ENCODE data around the gene AXIN1. TPM values are rescaled to one million over a fixed set of nuclear protein-coding genes. Genes with fewer than 3 reads are reported as not detected.

The AXIN1 gene
- total RNA-seq, 3 donors from 2014 or later: 33.0 to 46.3 (median 40.0) TPM

- ATAC-seq: peak; percentile 60
- intact Hi-C loops (cut with DNase I, micrococcal nuclease): no loop called here
- H3K4me1 ChIP-seq (ENCODE audit: low read depth): peaks cover 18% of the 10 kb centered on the region
Measured at GRCh38 chr16:383326-384051, 31.0 kb upstream of the AXIN1 start.

GRCh38 chr16:381789-382717 lies 29.5 kb upstream of the AXIN1 start, which contains the start of gene PGAP6:
PGAP6 (minus strand) TSS chr16:381978; CDS start chr16:381821, 157 bp downstream.
- peaks cover 18% of the 10 kb centered on the region for H3K4me1 ChIP-seq (ENCODE audit: low read depth)
- ATAC-seq: peak; percentile 71
- intact Hi-C loops (cut with DNase I, micrococcal nuclease): no loop called here

More at GRCh38 chr16:383326-384051, 31.0 kb upstream of the AXIN1 start:
- H3K4me3 ChIP-seq: no peak overlapping the region
- H3K36me3 ChIP-seq (ENCODE audit: low read depth): no peaks in the 10 kb centered on the region
- no peaks in the 10 kb centered on the region for H3K9me3 ChIP-seq
- TF ChIP-seq, protein P1, sequence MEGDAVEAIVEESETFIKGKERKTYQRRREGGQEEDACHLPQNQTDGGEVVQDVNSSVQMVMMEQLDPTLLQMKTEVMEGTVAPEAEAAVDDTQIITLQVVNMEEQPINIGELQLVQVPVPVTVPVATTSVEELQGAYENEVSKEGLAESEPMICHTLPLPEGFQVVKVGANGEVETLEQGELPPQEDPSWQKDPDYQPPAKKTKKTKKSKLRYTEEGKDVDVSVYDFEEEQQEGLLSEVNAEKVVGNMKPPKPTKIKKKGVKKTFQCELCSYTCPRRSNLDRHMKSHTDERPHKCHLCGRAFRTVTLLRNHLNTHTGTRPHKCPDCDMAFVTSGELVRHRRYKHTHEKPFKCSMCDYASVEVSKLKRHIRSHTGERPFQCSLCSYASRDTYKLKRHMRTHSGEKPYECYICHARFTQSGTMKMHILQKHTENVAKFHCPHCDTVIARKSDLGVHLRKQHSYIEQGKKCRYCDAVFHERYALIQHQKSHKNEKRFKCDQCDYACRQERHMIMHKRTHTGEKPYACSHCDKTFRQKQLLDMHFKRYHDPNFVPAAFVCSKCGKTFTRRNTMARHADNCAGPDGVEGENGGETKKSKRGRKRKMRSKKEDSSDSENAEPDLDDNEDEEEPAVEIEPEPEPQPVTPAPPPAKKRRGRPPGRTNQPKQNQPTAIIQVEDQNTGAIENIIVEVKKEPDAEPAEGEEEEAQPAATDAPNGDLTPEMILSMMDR (IDR thresholded peaks at IDR 0.05): no peak
- DNase-seq: peak; percentile 78 to 84 (median 80)

GRCh38 chr16:381012-381788 lies 28.7 kb upstream of the AXIN1 start:
- intact Hi-C loops (cut with DNase I, micrococcal nuclease): no loop called here
- peak; percentile 30 for ATAC-seq
- DNase-seq: peak in 2 of 3 donors; percentile 72
- TF ChIP-seq, protein P1 (IDR thresholded peaks at IDR 0.05): no peak
- Histone ChIP-seq H3K4me3 (peak overlapping the region; percentile 85), H3K36me3 (ENCODE audit: low read depth) (no peaks in the 10 kb centered on the region), H3K4me1 (ENCODE audit: low read depth) (peaks cover 18% of the 10 kb centered on the region), H3K9me3 (no peaks in the 10 kb centered on the region)

More at GRCh38 chr16:381789-382717, 29.5 kb upstream of the AXIN1 start, which contains the start of gene PGAP6:
- peak; percentile 74 to 83 (median 80) for DNase-seq
- Histone ChIP-seq H3K9me3 (no peaks in the 10 kb centered on the region), H3K4me3 (peak within 1 kb of the TSS; percentile 85), H3K36me3 (ENCODE audit: low read depth) (no peaks in the 10 kb centered on the region)
- TF ChIP-seq, protein P1 (IDR thresholded peaks at IDR 0.05): no peak

- intact Hi-C loops (cut with DNase I, micrococcal nuclease): no loop called here
- Histone ChIP-seq H3K4me1 (ENCODE audit: low read depth) (peaks cover 18% of the 10 kb centered on the region), H3K9me3 (no peaks in the 10 kb centered on the region), H3K4me3 (peak overlapping the region; percentile 85), H3K36me3 (ENCODE audit: low read depth) (no peaks in the 10 kb centered on the region)
- peak; percentile 9 for ATAC-seq
- DNase-seq: no peak
- TF ChIP-seq, protein P1 (IDR thresholded peaks at IDR 0.05): no peak
Measured at GRCh38 chr16:380762-381011, 28.2 kb upstream of the AXIN1 start.

All from mucosa of descending colon (tissue), 3 donors.